Neural progenitor cell (in vitro differentiated cells): ENCODE results near the gene FRYL.

ENCODE experiments used
- EZH2phosphoT487 ChIP-seq: fragments of 200-600 bp; sonication (generic); IDR thresholded peaks from 2 replicates; pipeline ENCODE4 v1.6.1; 2017; ENCODE audit warnings: antibody characterized with exemption
- TF ChIP-seq, protein P1 (sequence below): fragments of 200-600 bp; sonication (generic); IDR thresholded peaks from 2 replicates; pipeline ENCODE4 v1.5.1; 2017; ENCODE audit warnings: antibody characterized with exemption, mild to moderate bottlenecking

DNA sequence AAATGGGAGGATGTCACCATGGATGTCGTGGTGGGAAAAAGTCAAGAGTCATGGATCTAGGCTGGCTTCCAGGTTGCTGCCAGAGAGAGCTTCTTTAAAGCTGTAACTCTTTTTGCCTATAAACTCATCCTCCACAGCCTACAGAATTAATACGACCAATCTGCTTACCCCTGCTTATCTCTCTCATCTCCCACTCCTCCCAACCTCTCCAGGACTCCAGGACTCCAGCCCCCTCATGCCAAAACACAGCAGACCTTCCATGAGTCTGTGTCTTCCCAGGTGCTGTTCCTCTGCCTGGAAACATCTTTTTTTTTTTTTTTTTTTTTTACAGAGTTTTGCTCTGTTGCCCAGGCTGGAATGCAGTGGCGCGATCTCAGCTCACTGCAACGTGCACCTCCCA, 312.2 kb downstream of the FRYL start:
- TF ChIP-seq, protein P1, sequence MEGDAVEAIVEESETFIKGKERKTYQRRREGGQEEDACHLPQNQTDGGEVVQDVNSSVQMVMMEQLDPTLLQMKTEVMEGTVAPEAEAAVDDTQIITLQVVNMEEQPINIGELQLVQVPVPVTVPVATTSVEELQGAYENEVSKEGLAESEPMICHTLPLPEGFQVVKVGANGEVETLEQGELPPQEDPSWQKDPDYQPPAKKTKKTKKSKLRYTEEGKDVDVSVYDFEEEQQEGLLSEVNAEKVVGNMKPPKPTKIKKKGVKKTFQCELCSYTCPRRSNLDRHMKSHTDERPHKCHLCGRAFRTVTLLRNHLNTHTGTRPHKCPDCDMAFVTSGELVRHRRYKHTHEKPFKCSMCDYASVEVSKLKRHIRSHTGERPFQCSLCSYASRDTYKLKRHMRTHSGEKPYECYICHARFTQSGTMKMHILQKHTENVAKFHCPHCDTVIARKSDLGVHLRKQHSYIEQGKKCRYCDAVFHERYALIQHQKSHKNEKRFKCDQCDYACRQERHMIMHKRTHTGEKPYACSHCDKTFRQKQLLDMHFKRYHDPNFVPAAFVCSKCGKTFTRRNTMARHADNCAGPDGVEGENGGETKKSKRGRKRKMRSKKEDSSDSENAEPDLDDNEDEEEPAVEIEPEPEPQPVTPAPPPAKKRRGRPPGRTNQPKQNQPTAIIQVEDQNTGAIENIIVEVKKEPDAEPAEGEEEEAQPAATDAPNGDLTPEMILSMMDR = no peak
- TF ChIP-seq EZH2phosphoT487 = no peak
